KMS-11 (cell line): ENCODE data around the gene KIFC3.

Source experiments
- H2AFZ ChIP-seq: fragments of 200-600 bp; sonication (generic); 2 replicates; pipeline ENCODE4 v1.6.1; 2016; ENCODE audit warnings: antibody characterized with exemption, mixed run types, low read depth
- H3K27ac ChIP-seq: fragments of 200-600 bp; sonication (generic); 2 replicates; pipeline ENCODE4 v1.6.1; 2016; ENCODE audit warnings: mild to moderate bottlenecking, mixed run types
- H3K27me3 ChIP-seq: fragments of 200-600 bp; sonication (generic); 2 replicates; pipeline ENCODE4 v1.6.1; 2017; ENCODE audit warnings: mild to moderate bottlenecking, low read depth, mixed run types, moderate library complexity; ENCODE audit not compliant: insufficient read depth
- H3K36me3 ChIP-seq: fragments of 200-600 bp; sonication (generic); 2 replicates; pipeline ENCODE4 v1.6.1; 2017; ENCODE audit warnings: mild to moderate bottlenecking, mixed run types; ENCODE audit not compliant: insufficient read depth
- H3K4me1 ChIP-seq: fragments of 200-600 bp; sonication (generic); 2 replicates; pipeline ENCODE4 v1.6.1; 2016; ENCODE audit warnings: mild to moderate bottlenecking, low read depth, mixed run types; ENCODE audit not compliant: poor library complexity, severe bottlenecking
- H3K4me2 ChIP-seq: fragments of 200-600 bp; sonication (generic); 2 replicates; pipeline ENCODE4 v1.7.0; 2016; ENCODE audit warnings: mild to moderate bottlenecking, mixed run types
- H3K4me3 ChIP-seq: fragments of 200-600 bp; sonication (generic); IDR thresholded peaks from 2 replicates; pipeline ENCODE4 v1.6.1; 2017; ENCODE audit warnings: low read depth, low read length, mixed read lengths; ENCODE audit not compliant: insufficient read depth
- H3K79me2 ChIP-seq: fragments of 200-600 bp; sonication (generic); 2 replicates; pipeline ENCODE4 v1.6.1; 2016; ENCODE audit warnings: low read depth, mixed run types; ENCODE audit not compliant: insufficient read depth
- H3K9ac ChIP-seq: fragments of 200-600 bp; sonication (generic); 2 replicates; pipeline ENCODE4 v1.6.1; 2016; ENCODE audit warnings: mild to moderate bottlenecking, mixed run types
- H4K20me1 ChIP-seq: fragments of 200-600 bp; sonication (generic); 2 replicates; pipeline ENCODE4 v1.6.1; 2016; ENCODE audit warnings: mild to moderate bottlenecking, mixed run types; ENCODE audit not compliant: insufficient read depth
- TF ChIP-seq, protein P1 (sequence below): fragments of 200-600 bp; sonication (generic); conservative IDR thresholded peaks from 2 replicates; pipeline ENCODE4 v1.6.1; 2017; ENCODE audit warnings: low read depth, mild to moderate bottlenecking, antibody characterized with exemption, low read length, moderate library complexity, mixed read lengths

KIFC3 gene

DNA sequence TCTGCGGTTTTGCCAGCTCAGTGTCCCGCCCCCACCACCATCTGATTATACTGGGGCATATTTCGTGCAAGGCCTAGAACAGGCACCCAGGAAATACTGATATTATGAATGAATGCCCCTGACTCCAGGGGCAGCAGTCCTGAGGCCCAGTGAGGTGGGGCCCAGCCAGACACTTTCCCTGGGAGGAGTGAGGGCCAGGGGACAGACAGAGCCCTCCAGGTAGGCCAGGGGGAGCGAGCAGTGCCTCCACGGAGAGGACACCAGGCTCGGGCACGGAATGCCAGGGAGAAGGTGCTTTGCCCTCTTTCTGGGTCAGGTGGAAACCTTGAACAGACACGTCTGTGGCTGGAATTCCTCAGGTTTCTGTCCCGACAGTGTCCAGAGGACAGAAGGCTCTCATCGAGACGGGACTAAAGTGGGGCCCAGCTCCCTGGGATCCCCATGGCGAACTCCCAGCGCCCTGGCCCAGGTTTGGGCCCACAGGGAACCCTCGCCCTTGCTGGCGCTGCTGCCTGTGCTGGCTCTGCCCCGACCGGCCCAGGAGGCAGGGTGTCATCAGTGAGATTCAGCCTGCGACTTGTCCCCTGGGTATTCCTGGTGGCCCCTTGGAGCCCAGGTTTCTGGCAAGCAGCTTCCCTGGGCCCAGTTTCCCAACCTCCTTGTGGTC is 62.4 kb downstream of the KIFC3 start:
- Histone ChIP-seq H3K27me3 (no peaks in the 10 kb centered on the region), H3K36me3 (no peaks in the 10 kb centered on the region), H3K27ac (no peak overlapping the region), H3K4me2 (no peak overlapping the region), H2AFZ (no peak overlapping the region), H3K4me1 (peaks cover 9% of the 10 kb centered on the region), H3K9ac (no peak overlapping the region), H4K20me1 (no peaks in the 10 kb centered on the region), H3K79me2 (no peaks in the 10 kb centered on the region), H3K4me3 (no peak overlapping the region)
- TF ChIP-seq, protein P1, sequence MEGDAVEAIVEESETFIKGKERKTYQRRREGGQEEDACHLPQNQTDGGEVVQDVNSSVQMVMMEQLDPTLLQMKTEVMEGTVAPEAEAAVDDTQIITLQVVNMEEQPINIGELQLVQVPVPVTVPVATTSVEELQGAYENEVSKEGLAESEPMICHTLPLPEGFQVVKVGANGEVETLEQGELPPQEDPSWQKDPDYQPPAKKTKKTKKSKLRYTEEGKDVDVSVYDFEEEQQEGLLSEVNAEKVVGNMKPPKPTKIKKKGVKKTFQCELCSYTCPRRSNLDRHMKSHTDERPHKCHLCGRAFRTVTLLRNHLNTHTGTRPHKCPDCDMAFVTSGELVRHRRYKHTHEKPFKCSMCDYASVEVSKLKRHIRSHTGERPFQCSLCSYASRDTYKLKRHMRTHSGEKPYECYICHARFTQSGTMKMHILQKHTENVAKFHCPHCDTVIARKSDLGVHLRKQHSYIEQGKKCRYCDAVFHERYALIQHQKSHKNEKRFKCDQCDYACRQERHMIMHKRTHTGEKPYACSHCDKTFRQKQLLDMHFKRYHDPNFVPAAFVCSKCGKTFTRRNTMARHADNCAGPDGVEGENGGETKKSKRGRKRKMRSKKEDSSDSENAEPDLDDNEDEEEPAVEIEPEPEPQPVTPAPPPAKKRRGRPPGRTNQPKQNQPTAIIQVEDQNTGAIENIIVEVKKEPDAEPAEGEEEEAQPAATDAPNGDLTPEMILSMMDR = no peak

DNA sequence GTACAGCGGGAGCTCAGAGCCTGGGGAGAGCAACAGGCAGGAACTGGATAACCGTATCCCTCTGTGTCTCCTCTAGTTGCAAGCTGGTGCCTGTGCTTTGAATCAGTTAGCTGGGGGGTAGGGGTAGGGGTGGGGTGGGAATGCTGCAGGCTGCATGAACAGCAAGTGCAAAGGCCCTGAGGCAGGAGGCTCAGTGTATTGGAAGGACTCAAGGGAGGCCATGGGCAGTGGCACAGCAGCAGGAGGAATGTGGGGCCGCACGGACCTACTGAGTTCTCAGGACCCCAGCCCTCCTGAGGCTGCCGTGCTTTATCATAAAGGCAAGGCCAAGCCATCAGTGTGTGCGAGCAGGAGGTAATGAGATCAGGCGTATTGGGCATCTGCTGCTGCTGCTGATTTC is 63.4 kb downstream of the KIFC3 start:
- Histone ChIP-seq H3K4me1 (peaks cover 9% of the 10 kb centered on the region), H2AFZ (no peak overlapping the region), H3K4me3 (no peak overlapping the region), H3K36me3 (no peaks in the 10 kb centered on the region), H3K79me2 (no peaks in the 10 kb centered on the region), H3K27me3 (no peaks in the 10 kb centered on the region), H4K20me1 (no peaks in the 10 kb centered on the region), H3K4me2 (no peak overlapping the region), H3K27ac (no peak overlapping the region), H3K9ac (no peak overlapping the region)
- TF ChIP-seq, protein P1 = no peak

GRCh38 chr16:57736419-57737351 is 65.6 kb downstream of the KIFC3 start:
- H3K4me1 ChIP-seq = peaks cover 9% of the 10 kb centered on the region
- peak overlapping the region; percentile 69 for H3K4me2 ChIP-seq
- H3K27ac ChIP-seq = peak overlapping the region; percentile 44
- H4K20me1 ChIP-seq = no peaks in the 10 kb centered on the region
- TF ChIP-seq, protein P1 = no peak
- H3K79me2 ChIP-seq = no peaks in the 10 kb centered on the region
- no peak overlapping the region for H3K4me3 ChIP-seq
- peak overlapping the region; percentile 55; the same call in 1 of the 2 replicates for H2AFZ ChIP-seq
- peak overlapping the region; percentile 68; the same call in 1 of the 2 replicates for H3K9ac ChIP-seq
- H3K36me3 ChIP-seq = no peaks in the 10 kb centered on the region
- H3K27me3 ChIP-seq = no peaks in the 10 kb centered on the region

- Histone ChIP-seq H3K4me3 (no peak within 1 kb of the TSS), H2AFZ (peak within 1 kb of the TSS; percentile 80), H3K27ac (peak within 1 kb of the TSS; percentile 71)
Measured at GRCh38 chr16:57735755-57736418, 66.4 kb downstream of the KIFC3 start, which contains the start of gene KATNB1. Gene KATNB1, plus strand, starts transcription at chr16:57735770. Its CDS starts 1,474 bp downstream, at chr16:57737244.

More at GRCh38 chr16:57735755-57736418, 66.4 kb downstream of the KIFC3 start, which contains the start of gene KATNB1:
- Histone ChIP-seq H3K4me1 (peaks cover 9% of the 10 kb centered on the region), H3K79me2 (no peaks in the 10 kb centered on the region), H3K27me3 (no peaks in the 10 kb centered on the region), H3K9ac (peak within 1 kb of the TSS; percentile 89), H3K36me3 (no peaks in the 10 kb centered on the region), H4K20me1 (no peaks in the 10 kb centered on the region), H3K4me2 (peak within 1 kb of the TSS; percentile 69)
- TF ChIP-seq, protein P1 = no peak
